GM19238 (cell line): ENCODE data around the gene TMEM221.

Source experiments
- DNase-seq: peaks from one replicate; pipeline ENCODE4 v3.0.0; 2011; ENCODE audit warnings: low spot score; ENCODE audit not compliant: insufficient read length

Gene TMEM221

DNA sequence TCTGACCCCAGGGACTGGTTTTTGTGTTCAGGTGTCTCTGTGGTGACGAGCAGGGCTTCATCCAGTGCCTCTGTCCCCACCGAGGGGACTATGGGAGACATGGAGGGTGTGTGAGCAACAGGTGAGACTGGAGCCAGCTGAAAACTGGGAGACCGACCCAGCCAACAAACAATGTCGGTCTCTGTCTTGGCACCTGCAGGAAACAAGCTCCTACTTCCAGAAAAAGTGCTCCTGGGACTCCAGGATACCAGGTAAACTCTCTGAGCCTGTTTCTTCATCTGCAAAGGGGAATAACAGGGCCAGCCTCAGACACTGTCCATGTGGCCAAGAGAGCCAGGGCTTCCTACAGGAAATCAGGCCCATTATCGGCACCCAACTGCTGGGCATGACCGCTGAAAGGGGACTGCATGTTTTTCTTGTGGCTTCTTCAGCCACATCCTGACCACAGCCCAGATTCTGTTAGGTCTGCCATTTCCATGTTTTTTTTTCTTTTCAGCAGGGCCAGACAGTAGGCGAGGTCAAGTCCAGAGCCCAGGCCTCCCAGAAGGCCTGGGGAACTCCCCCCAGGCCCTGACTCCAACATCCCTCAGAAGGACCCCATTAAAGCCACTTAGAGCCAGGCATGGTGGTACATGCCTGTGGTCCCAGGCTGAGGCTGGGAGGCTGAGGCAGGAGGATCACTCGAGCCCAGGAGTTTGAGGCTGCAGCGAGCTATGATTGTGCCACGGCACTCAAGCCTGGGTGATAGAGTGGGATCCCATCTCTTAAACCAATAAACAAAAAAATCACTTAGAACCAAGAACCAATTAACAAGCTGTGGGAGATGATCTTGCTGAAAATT, 42.2 kb downstream of the TMEM221 start:
- peak; percentile 70 for DNase-seq

DNA sequence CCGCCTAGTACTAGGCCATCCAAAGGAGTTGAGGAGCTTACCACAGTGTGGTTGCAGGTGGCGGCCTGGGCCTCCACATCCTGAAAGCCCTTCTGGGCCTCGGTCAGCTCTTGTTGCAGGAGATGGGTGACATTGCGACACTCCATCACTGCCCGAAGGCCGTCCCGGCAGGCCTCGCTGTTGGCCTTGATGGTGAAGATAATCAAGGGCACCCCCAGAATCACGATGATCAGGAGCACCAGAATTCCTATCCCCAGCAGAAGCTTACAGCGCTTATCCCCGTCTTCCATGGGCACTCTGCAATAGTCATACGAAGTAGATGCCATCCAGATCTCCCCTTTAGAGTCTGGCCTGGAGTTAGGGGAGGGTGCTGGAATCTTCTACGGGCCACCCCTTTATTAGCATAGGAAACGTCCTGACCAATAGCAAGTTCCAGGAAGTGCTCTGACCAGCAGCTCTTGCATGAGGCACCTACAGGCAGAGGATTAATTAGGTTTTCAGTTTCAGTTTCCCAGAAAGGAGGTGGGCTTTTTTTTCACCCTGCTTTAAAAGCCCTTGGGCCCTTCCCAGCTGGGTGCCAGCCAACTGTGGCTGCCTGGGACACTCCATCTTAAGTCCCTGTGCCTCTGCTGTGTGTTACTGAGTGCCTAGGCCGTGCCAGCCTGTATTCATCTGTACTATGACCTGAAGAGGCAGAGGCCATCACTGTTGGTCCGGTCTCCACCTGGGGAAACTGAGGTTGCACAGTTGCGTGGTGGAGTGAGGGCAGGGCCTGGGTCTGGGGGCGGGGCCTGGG, 43.0 kb downstream of the TMEM221 start, which contains the start of gene BST2:
Gene BST2, minus strand, starts transcription at position 381 of the 796 bp plus-strand sequence. Its CDS starts 55 bp downstream, at position 326.
- DNase-seq, result peak; percentile 94

DNA sequence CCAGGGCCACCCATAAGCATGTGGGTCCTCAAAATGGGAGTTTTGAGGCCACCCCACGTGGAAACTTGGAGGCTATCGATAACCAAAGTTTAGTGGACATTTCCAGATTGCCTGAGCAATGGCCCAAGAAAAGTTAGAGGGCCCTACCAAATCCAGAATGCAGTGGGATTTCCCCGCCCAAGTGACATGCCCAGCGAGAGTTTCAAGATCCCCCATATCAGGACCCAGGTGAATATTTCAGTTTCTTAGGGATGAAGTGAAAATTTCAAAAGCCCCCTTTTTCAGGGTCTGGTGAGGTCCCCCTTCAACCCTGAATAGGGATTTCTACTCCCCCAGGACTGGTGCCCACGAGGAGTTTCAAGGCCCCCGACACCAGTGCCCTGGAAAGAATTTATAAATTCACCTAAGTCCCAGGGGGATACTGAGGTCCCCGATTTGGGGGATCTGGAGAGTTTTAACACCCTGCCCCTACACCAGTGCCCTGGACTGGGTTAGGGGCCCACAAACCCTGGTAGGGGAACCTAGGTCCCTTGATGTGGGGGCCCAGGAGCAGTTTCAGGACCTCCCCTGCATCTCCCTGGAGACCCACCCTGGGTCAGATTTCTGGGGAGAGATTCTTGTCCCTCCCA, 43.7 kb downstream of the TMEM221 start:
- DNase-seq, result no peak

DNA sequence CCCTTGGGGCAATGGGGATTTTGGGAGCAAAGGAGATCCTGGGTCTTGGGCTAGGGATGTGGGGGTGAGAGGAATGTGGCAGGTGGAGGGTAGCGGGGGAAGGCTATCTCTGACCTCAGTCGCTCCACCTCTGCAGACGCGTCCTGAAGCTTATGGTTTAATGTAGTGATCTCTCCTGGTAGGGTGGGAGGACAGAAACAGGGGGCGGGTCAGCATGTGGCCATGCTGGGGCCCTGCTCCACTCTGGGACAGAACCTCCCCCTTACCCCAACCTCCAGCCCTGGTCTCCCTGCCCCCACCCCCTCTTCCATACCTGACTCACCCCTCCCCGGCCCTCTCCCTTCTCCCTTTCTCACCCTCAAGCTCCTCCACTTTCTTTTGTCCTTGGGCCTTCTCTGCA, 44.5 kb downstream of the TMEM221 start:
- DNase-seq, result no peak

DNA sequence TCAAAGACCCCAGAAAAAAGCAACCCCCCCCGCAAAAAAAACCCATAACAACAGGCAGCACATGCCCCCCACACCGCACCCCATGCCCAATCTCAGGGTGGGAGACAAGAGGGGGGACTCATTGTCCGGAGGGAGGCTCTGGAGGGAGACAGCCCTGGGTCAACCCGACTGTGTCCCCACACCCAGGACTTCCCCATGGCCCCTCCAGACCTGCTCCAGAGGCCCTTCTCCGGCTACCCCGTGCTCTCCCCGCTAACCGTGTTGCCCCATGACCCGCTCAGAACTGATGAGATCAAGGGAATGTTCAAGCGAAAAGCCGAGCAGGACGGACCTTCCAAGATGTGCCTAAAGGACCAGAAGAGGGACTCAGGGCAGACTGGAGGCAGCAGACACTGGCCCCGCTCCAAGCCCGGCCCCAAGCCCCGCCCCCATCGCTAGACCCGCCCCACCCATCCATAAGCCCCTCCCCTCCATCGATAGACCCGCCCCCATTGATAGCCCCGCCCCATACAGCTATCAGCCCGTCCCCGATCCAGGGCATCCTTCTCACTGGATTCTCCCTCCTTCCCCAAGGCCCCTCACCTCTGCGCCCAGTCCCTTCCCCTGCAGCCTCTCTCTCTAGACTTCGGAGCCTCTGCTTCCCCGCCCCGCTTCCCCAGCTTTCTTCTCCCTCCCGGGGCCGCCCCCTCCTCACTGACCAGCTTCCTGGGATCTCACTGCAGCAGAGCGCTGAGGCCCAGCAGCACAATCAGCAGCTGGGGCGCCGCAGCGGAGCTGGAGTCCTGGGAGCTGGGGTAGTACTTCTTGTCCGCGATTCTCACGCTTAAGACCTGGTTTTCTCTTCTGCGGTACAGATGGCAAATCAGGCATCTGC, 45.2 kb downstream of the TMEM221 start:
- DNase-seq, result peak; percentile 62

DNA sequence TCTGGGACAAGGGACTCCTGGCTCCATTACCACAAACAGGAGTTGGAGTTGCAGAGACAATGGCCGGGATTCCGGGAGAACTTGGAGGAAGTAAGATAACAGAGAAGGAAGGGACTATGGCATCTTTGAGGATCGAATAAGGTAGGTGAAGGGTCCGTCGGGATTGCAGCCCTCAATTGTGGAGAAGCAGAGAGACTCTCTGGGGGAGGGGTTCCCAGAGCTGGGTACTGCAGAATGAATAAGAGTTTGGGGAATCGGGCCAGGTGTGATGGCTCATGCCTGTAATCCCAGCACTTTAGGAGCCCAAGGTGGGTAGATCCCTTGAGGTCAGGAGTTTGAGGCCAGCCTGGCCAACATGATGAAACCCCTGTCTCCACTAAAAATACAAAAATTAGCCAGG, 46.8 kb downstream of the TMEM221 start:
- no peak for DNase-seq

DNA sequence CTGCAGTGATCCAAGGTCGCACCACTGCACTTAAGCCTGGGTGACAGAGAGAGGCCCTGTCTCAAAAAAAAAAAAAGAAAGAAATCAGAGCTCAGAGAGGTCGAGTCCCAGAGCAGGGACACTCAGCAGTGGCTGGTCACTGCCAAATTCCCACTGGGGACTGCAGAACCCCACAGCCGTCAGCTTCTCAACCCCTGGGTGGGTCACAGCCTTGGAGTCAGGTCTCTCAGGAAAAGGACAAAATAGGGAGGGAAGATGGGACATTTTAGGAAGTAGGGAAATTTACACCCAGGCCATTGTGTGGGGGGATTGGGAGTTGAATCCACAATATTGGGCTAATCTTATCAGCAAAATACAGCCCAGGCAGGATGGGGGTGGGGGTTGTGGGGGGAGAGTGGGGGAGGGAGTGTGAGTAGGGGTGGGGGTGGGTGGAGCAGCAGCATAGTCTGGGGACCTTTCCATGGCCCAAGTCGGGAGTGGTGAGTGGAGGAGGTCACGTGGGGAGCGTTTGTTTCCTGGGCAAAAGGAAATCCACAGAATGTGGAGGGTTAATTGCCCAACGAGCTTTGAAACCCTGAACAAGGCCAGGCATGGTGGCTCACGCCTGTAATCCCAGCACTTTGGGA, 49.5 kb downstream of the TMEM221 start:
- no peak for DNase-seq

DNA sequence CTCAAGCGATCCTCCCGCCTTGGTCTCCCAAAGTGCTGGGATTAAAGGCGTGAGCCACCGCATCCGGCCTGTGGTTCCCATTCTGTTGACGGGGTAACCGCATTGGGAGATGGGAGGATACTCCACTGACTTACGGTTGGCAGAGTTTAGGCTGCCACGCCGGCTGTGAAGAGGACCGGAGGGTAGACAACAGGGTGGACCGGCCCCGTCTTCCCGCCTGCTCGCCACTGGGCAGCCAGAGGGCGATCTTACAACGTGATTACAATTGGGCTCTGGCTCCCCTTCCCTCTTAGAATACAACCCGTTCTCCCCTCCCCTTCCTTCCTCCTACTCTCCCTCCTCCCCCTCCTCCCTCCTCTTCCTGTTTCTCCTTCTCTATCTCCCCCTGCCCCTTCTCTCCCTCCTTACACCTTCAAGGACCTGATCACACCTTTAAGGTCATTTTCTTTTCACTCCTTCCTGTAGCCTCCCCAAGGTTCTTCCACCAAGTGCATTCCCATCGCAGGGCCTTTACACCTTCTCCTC, 53.5 kb downstream of the TMEM221 start:
- no peak for DNase-seq

DNA sequence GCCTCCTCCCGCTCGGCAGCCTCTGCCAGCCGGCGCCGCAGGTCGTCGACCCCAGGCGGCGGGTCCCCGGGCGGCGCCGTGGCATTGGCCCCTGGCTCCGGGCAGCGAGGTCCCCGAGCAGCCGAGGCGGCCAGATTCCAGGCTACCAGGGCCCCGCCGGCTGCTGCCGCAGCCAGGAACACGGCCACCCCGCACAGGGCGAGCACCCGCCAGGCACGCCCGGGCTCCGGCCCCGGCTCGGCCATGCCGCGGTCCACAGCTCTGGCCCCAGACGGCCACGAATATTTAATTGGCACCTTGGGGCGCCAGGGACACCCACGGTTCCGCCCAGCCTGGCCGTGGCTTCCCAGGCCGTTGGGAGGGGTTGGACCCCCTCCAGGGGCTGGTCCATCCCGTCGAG, 54.6 kb downstream of the TMEM221 start, which contains the start of gene CCDC194:
Gene CCDC194, minus strand, starts transcription at position 283 of the 400 bp plus-strand sequence. Its CDS starts 38 bp downstream, at position 245.
- DNase-seq, result no peak

DNA sequence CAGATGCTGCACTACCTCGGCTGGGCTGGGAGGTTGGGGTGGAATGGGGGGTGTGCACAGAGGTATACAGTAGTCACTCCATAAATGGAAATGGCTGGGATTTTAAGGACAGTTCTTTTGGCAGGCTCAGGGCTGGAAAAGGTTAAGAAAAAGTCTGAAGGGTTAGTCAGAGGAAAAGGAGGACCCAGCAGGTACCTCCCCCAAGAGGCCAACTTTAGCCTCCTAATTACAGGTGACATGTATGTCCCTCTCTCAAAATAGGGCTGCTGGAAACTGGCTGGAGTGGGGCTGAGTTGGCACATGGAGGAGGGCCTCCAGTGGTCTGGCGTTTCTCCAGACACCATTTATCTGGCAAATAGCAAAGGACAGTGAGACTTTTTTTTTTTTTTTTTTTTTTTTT, 55.5 kb downstream of the TMEM221 start:
- DNase-seq, result no peak

DNA sequence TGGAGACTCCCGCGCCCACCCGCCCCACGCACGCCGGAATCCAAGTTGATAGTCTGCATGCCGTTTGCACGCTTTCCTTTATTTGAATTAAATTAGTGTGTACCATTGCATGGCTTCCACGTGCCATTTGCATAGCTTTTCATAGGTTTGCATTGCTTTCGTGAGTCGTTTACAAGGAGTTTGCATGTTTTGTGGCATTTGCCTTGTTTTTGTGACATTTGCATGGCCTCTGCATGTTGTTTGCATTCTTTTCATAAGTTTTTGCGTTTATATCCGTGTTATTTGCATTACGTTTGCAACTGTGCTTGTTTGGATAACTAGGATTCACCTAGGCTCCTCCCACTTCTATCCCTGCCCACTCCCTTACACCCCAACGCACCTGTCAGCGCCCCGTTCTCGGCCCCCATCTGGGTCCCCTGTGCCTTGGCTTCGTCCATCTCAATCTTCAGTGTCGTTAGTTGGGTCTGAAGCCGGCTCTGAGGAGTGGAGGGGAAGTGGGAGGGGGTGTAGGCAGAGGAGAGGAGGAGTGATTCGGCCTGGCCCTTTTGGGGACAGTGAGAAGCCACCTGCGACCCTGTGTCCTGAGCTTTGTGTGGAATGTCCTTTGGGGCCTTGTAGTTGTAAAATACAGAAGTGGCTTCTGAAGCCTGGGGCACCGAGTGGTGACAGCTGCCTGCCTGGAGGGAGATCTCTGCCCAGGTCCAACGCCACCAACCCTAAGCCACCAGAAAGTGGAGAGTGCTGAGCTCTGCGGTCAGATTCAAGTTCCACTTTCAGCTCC, 56.9 kb downstream of the TMEM221 start:
- no peak for DNase-seq

DNA sequence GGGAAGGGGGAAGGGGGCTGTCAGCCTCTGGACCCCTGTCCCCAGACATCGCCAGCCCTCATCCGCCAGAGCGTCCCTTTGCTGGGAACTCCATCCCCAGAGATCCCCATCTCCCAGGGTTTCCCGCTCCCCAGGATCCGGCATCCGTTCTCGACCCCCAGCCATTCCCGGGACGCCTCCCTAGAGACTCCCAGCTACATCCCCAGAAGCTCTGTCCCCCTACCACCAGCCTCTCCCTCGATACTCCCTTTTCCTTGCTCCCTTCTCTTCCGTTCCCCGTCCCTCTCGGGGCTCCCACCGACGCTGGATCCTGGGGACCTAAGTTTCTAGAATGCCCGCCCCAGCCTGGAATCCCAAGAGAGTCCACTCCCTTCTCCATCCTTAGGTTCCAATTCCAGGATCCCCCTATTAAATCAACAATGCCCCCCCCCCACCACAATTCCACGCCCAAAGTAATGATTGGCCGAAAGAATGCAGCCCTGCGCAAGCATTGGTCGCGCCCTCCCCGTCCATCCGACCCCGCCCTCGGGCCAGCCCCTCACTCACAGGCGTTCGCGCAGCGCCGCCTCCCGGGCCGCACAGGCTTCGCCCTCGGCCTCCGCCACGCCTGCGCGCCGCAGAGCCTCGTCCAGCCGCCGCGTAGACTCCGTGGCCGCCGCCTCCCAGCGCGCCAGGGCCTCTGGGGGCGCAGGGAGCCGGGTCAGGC, 57.6 kb downstream of the TMEM221 start:
- DNase-seq, result peak; percentile 94

DNA sequence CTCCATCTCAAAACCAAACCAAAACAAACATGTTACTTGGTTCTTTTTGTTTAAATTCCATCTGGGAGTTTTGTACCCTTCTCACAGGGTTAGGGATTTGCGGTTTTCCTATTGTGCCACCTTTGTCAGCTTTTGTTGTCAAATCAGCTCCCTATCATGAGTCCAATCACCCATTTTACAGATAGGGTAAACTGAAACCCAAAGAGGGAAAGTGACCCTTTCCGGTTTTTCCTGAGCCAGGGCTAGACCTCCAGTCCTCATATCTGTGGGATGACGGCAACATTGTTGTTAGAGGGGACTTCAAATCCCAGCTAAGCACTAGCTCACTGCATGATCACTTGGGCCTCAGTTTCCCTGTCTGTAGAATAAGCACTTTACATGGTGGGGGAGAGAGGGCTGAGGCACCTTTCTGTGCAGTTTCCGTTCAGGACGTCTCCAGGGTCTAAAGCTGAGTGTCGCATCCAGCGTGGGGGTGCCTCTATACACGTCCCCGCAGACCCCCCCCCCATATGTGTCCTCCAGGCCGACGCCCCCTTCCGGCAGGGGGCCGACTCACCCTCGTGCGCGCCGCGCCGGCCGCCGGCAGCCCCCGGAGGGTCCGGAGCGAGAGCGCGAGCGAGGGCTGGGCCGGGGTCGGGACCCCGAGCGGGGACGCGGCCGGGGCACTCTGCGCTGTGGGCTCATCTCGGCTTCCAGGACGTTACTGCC, 58.4 kb downstream of the TMEM221 start:
- no peak for DNase-seq

DNA sequence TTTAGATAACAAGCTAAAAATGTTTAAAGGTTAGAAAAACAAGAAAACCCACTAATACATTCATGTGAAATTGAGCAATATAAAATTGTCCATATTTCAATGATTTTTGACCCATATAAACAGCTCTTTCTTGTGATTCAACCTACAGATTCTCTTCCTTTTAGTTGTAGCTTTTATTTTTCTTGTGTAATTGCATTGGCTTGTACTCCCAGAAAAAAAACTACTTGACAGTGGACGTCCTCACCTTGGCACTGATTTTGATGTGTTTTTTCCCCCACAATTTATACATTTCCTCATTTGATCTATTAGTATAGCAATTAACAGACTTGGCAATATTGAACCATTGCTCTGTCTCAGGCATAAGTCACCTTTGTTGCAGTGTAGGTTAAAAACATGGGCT, 59.2 kb downstream of the TMEM221 start:
- no peak for DNase-seq

DNA sequence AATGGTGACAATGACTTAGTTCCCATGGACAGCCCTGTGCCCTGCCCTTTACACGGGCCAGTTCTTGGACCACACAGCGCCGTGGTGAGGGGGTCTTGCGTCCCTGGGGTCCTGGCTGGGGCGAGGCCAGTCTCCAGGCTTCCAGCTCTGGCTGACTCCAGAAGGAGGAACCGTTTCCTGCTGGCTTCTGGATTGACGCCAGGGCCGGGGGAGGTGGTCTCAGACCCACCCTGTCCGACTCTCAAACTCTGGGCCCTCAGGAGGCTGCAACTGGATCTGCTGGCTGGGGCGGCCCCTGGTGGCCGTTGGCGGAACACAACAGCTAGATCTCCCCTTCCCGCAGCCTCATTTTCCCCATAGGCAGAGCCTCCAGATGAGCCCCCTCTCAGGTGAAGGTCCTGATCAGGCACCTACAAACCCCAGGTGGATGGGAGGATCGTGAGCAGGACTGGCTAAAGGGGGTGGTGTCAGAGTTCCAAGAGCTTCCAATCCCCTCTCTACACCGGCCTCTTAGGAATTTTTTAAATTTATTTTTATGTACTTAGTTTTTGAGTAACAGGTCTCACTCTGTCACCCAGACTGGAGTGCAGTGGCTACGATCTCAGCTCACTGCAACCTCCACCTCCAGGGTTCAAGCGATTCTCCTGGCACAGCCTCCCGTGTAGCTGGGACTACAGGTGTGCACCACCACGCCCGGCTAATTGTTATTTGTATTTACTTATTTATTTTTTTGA, 62.4 kb downstream of the TMEM221 start:
- no peak for DNase-seq
